Activated CD8-positive, alpha-beta T cell treated with anti-CD3 and anti-CD28 coated beads for 36 hours (primary cell): ENCODE results near the gene FEZF2. TPM values are rescaled to one million over a fixed set of nuclear protein-coding genes. Genes with fewer than 3 reads are reported as not detected.

Experiments used
- ATAC-seq: fragments of 200-7000 bp; cut with Tn5 transposase; one replicate; pipeline ENCODE4 v1.10.0; 2021; ENCODE audit warnings: mild to moderate bottlenecking, moderate library complexity
- CTCF ChIA-PET: fragments of 350-600 bp; sonication (Branson Sonifier 250); formaldehyde crosslinking; loops from one replicate; lab custom pipeline; 2021; ENCODE audit warnings: antibody characterized with exemption; lab: Charles Lee
- POLR2A ChIA-PET: fragments of 350-600 bp; sonication (Branson Sonifier 250); formaldehyde crosslinking; loops from one replicate; lab custom pipeline; 2021; ENCODE audit warnings: antibody characterized with exemption; lab: Charles Lee
- DNase-seq: peaks from one replicate; pipeline ENCODE4 v3.0.0-alpha.2; 2020
- H3K27ac Mint-ChIP-seq: one replicate; pipeline ENCODE4 v1.8.0; 2021; ENCODE audit warnings: mild to moderate bottlenecking, mixed read lengths
- H3K27me3 Mint-ChIP-seq: one replicate; pipeline ENCODE4 v1.8.0; 2021; ENCODE audit warnings: mixed read lengths
- H3K36me3 Mint-ChIP-seq: one replicate; pipeline ENCODE4 v1.8.0; 2021; ENCODE audit warnings: low read depth, mixed read lengths
- H3K4me1 Mint-ChIP-seq: one replicate; pipeline ENCODE4 v1.8.0; 2021; ENCODE audit warnings: low read depth, mixed read lengths
- H3K4me3 Mint-ChIP-seq: one replicate; pipeline ENCODE4 v1.8.0; 2021; ENCODE audit warnings: mild to moderate bottlenecking, moderate library complexity, mixed read lengths
- H3K9me3 Mint-ChIP-seq: one replicate; pipeline ENCODE4 v1.8.0; 2021; ENCODE audit warnings: mixed read lengths
- intact Hi-C: fragments of 100-400 bp; cut with micrococcal nuclease; formaldehyde crosslinking; loops from one replicate; pipeline ENCODE4 v1.10.0; 2022
- total RNA-seq, 2 experiments: library from RNA; stranded (reverse); gene quantifications; one replicate each; pipeline ENCODE4 v1.2.3, GENCODE V29; 2021
- TF ChIP-seq, protein P1 (sequence below): fragments of 200-600 bp; IDR thresholded peaks from one replicate; pipeline ENCODE4 v1.8.0; 2022; ENCODE audit warnings: antibody characterized with exemption, mild to moderate bottlenecking

Gene FEZF2
- total RNA-seq, result not detected

GRCh38 chr3:62373215-62373614 is at the start of gene FEZF2:
Gene FEZF2, minus strand, starts transcription at chr3:62373550. Its CDS starts 682 bp downstream, at chr3:62372868.
- CTCF ChIA-PET, result no interaction called here
- no peak for ATAC-seq
- POLR2A ChIA-PET, result no interaction called here
- intact Hi-C loops, result no loop called here
- H3K4me3 Mint-ChIP-seq, result no peak within 1 kb of the TSS
- no peaks in the 10 kb centered on the region for H3K9me3 Mint-ChIP-seq
- peaks cover 88% of the 10 kb centered on the region for H3K27me3 Mint-ChIP-seq
- H3K36me3 Mint-ChIP-seq, result peaks cover 1% of the 10 kb centered on the region
- H3K4me1 Mint-ChIP-seq, result peaks cover 7% of the 10 kb centered on the region
- DNase-seq, result no peak
- TF ChIP-seq, protein P1, sequence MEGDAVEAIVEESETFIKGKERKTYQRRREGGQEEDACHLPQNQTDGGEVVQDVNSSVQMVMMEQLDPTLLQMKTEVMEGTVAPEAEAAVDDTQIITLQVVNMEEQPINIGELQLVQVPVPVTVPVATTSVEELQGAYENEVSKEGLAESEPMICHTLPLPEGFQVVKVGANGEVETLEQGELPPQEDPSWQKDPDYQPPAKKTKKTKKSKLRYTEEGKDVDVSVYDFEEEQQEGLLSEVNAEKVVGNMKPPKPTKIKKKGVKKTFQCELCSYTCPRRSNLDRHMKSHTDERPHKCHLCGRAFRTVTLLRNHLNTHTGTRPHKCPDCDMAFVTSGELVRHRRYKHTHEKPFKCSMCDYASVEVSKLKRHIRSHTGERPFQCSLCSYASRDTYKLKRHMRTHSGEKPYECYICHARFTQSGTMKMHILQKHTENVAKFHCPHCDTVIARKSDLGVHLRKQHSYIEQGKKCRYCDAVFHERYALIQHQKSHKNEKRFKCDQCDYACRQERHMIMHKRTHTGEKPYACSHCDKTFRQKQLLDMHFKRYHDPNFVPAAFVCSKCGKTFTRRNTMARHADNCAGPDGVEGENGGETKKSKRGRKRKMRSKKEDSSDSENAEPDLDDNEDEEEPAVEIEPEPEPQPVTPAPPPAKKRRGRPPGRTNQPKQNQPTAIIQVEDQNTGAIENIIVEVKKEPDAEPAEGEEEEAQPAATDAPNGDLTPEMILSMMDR, result no peak
- no peak within 1 kb of the TSS for H3K27ac Mint-ChIP-seq

DNA sequence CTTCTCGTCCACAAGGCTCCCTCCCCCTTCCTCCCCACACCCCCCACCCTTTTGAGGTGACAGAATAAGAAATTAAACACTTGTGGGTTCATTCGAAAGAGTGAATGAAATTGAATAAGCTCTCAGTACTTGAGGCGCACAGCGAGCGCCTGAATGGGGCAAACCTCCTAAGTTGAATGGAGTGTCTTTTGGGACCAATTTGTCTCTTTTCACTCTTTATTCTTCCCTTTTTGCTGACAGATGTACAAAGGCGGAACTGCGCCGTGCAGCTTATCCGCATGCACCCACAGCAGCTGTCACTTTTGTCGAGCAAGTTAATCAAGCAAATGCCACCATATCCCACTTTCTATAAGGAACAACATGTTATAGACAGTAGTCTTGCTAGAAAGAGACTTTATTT is 47.9 kb upstream of the FEZF2 start:
- DNase-seq, result no peak
- intact Hi-C loops, result no loop called here
- Mint-ChIP-seq H3K4me1 (no peaks in the 10 kb centered on the region), H3K36me3 (no peaks in the 10 kb centered on the region), H3K27me3 (peaks cover 3% of the 10 kb centered on the region), H3K27ac (no peak overlapping the region), H3K4me3 (no peak overlapping the region), H3K9me3 (no peaks in the 10 kb centered on the region)
- TF ChIP-seq, protein P1, result no peak
- CTCF ChIA-PET, result no interaction called here
- POLR2A ChIA-PET, result no interaction called here
- no peak for ATAC-seq

DNA sequence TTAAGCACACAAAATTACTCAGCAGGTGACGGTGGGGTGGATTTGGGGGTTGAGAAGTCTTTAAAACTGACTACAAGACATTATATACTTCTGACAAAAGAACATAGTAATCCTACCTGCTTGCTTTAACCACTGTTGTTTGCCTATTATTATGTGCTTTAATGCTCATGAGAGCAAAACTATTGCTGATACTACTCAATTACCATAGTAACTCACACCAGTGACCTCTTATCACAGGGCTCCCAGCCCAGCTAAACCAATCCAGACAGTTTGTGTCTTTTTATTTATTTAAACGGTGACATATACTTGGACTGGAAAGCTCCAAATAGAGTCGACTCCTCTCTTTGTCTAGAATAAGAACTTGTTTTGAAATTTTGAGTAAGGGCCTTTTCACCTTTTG is 42.8 kb upstream of the FEZF2 start:
- intact Hi-C loops, result no loop called here
- DNase-seq (no peak), ATAC-seq (no peak)
- H3K9me3 Mint-ChIP-seq, result no peaks in the 10 kb centered on the region
- TF ChIP-seq, protein P1, result no peak
- CTCF ChIA-PET, result no interaction called here
- no peaks in the 10 kb centered on the region for H3K4me1 Mint-ChIP-seq
- POLR2A ChIA-PET, result no interaction called here
- no peak overlapping the region for H3K4me3 Mint-ChIP-seq
- H3K27me3 Mint-ChIP-seq, result peaks cover 4% of the 10 kb centered on the region
- H3K36me3 Mint-ChIP-seq, result no peaks in the 10 kb centered on the region
- no peak overlapping the region for H3K27ac Mint-ChIP-seq

DNA sequence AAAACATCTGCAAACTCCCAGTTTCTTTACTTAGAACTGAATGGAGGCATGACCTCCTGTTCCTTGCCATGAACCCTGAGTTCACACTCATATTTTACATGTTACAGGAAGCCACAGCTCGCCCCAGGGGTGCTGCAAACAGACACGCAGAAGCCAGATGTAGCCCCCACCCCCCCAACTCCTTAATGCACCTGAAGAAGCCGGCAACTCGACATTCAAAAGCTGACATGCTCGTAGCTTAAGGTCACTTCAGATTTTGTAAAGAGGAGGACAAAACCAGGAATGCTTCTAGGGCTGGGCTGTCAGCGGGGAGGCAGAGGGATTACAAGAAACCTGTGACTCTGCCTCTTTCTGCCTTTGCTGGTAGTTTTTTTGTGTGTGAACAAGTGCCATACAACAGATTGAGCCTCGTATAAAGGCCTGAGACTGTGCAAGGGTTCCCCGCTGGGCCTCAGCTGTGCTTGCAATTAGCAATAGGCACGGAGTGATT is 42.0 kb upstream of the FEZF2 start:
- H3K27ac Mint-ChIP-seq, result no peak overlapping the region
- TF ChIP-seq, protein P1, result no peak
- no peaks in the 10 kb centered on the region for H3K36me3 Mint-ChIP-seq
- ChIA-PET CTCF (no interaction called here), POLR2A (no interaction called here)
- H3K27me3 Mint-ChIP-seq, result peaks cover 4% of the 10 kb centered on the region
- intact Hi-C loops, result no loop called here
- no peaks in the 10 kb centered on the region for H3K9me3 Mint-ChIP-seq
- ATAC-seq (no peak), DNase-seq (no peak)
- no peaks in the 10 kb centered on the region for H3K4me1 Mint-ChIP-seq
- H3K4me3 Mint-ChIP-seq, result no peak overlapping the region

GRCh38 chr3:62414786-62415185 is 41.4 kb upstream of the FEZF2 start:
- ChIA-PET CTCF (interaction anchor here (0.6 kb wide), 1 partner anchor 16 kb away, joined by 3 read pairs; no protein-coding TSS in a partner anchor), POLR2A (no interaction called here)
- Mint-ChIP-seq H3K36me3 (no peaks in the 10 kb centered on the region), H3K27me3 (peaks cover 2% of the 10 kb centered on the region), H3K27ac (no peak overlapping the region), H3K4me3 (no peak overlapping the region), H3K4me1 (no peaks in the 10 kb centered on the region), H3K9me3 (no peaks in the 10 kb centered on the region)
- intact Hi-C loops, result no loop called here
- DNase-seq (no peak), ATAC-seq (no peak)
- TF ChIP-seq, protein P1, result no peak
